HG03103 (cell line): Measurements from ENCODE around the gene SCAF11.
"Not testable (repeated sequence)": the region's sequence is repeated elsewhere in the genome, so short reads cannot be mapped to it uniquely, and the experiment has no call there.

Experiments used
- ATAC-seq: cut with Tn5 transposase; IDR thresholded peaks from one replicate; pipeline ENCODE4 v1.9.1; 2021; ENCODE audit warnings: low read depth; ENCODE audit not compliant: unreplicated experiment

SCAF11 gene, protein sequence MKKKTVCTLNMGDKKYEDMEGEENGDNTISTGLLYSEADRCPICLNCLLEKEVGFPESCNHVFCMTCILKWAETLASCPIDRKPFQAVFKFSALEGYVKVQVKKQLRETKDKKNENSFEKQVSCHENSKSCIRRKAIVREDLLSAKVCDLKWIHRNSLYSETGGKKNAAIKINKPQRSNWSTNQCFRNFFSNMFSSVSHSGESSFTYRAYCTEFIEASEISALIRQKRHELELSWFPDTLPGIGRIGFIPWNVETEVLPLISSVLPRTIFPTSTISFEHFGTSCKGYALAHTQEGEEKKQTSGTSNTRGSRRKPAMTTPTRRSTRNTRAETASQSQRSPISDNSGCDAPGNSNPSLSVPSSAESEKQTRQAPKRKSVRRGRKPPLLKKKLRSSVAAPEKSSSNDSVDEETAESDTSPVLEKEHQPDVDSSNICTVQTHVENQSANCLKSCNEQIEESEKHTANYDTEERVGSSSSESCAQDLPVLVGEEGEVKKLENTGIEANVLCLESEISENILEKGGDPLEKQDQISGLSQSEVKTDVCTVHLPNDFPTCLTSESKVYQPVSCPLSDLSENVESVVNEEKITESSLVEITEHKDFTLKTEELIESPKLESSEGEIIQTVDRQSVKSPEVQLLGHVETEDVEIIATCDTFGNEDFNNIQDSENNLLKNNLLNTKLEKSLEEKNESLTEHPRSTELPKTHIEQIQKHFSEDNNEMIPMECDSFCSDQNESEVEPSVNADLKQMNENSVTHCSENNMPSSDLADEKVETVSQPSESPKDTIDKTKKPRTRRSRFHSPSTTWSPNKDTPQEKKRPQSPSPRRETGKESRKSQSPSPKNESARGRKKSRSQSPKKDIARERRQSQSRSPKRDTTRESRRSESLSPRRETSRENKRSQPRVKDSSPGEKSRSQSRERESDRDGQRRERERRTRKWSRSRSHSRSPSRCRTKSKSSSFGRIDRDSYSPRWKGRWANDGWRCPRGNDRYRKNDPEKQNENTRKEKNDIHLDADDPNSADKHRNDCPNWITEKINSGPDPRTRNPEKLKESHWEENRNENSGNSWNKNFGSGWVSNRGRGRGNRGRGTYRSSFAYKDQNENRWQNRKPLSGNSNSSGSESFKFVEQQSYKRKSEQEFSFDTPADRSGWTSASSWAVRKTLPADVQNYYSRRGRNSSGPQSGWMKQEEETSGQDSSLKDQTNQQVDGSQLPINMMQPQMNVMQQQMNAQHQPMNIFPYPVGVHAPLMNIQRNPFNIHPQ (N-terminal part only)

DNA sequence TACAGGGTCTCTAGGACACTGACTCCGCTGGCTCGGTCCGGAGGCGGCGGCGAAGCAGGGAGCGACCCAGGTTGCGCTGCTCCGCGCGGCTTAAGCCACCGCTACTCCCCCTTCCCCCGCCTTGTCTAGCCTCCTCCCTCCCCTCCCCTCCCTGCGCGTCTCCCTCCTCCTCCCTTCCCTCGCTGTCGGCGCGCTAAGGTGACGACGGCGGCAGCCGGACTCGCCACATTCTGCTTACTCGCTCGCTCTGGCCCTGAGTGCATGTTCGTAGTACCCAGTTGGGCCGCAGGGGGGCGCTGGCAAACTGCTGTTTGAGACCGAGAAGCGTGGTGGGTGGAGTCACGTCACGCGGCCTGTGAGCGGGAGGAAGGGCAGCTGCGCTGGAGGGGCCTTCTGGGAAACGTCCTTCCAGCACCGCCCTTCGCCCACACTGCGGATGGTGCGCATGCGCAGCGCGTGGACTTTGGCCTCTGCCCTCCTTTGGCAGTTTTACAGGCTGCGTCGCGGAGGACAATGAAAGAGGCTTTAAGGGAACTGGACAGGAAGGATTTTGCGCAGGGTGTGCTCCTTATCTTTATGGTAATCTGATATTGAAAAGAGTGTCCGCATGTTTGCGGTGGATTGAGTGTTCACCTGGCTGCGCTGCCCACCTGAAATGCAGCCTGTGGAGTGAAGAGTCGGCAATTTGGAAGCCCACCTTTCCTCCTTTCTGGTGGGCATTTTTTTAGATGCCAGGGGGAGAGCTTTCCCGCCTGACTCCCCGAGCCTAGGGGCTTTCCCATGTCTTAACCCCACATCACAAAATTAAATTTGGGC is at the start of gene SCAF11:
SCAF11 (minus strand) TSS at position 107 of the 816 bp plus-strand sequence. CDS start 26,407 bp downstream, outside the sequence.
- peak; percentile 74 for ATAC-seq

DNA sequence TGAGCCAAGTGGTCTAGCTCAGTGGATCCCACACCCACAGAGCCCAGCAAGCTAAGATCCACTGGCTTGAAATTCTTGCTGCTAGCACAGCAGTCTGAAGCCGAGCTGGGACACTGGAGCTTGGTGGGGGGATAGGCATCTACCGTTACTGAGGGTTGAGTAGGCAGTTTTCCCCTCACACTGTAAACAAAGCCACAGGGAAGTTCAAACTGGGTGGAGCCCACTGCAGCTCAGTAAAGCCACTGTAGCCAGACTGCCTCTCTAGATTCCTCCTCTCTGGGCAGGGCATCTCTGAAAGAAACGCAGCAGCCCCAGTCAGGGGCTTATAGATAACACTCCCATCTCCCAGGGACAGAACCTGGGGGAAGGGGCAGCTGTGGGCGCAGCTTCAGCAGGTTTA is 46.7 kb upstream of the SCAF11 start:
- not testable (repeated sequence) for ATAC-seq

DNA sequence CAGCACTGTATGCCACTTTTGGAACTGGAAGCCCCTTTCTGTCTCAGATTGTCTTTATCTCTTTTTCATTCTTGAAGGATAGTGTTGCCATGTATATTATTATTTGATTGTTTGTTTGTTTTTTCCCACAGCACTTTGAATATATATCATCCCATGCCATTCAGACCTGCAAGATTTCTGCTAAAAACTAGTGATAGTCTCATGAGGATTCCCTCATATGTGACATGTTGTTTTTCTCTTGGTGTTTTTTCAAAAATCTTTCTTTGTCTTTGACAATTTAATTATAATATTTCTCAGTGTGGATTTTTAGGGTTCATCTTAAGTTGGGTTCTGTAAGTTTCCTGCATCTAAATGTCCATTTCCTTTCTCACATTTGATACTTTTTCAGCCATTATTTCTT is 36.8 kb upstream of the SCAF11 start:
- no peak for ATAC-seq

DNA sequence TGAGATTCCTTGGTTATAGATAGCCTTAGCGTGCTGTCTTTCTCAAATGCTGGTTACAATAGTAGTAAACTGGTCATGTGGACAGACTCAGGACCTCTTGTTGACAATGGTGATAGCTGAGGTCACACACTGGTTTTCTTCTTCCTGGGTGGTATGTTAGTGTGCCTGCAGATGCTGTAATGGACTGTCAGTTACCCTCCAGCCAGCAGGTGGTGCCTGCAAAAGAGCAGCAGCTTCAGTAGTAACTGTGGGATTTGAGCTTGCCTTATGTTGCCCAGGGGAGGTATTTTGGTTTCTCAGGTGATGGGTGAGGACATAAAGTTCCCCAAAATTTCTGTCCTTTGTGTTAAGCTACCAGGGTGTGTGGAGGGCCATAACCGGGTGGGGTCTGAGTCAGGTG is 33.7 kb upstream of the SCAF11 start:
- no peak for ATAC-seq

DNA sequence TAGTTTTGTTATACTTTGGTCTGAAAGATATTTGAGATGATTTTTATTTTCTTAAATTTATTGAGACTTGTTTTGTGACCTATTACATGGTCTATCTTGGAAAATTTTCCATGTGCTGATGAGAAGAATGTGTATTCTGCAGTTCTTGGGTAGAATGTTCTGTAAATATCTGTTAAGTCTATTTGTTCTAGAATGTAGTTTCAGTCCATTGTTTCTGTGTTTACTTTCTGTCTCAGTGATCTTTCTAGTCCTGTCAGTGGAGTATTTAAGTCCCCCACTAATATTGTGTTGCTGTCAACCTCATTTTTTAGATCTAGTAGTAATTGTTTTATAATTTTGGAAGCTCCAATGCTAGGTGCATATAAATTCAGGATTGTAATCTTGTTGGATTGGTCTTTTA is 30.4 kb upstream of the SCAF11 start:
- ATAC-seq, result no peak

DNA sequence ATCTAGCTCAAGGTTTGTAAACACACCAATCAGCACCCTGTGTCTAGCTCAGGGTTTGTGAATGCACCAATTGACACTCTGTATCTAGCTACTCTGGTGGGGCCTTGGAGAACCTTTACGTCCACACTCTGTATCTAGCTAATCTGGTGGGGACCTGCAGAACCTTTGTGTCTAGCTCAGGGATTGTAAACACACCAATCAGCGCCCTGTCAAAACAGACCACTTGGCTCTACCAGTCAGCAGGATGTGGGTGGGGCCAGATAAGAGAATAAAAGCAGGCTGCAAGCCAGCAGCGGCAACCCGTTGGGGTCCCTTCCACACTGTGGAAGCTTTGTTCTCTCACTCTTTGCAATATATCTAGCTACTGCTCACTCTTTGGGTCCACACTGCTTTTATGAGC is 28.3 kb upstream of the SCAF11 start:
- ATAC-seq, result not testable (repeated sequence)

DNA sequence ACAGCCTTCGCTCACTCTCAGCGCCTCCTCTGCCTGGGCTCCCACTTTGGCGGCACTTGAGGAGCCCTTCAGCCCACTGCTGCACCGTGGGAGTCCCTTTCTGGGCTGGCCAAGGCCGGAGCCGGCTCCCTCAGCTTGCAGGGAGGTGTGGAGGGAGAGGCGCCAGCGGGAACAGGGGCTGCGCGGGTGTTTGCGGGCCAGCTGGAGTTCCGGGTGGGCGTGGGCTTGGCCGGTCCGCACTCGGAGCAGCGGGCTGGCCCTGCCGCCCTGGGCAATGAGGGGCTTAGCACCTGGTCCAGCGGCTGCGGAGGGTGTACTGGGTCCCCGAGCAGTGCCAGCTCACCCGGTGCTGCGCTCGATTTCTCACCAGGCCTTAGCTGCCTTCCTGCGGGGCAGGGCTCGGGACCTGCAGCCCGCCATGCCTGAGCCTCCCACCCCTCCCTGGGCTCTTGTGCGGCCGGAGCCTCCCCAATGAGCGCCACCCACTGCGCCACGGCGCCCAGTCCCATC is 27.5 kb upstream of the SCAF11 start:
- not testable (repeated sequence) for ATAC-seq

DNA sequence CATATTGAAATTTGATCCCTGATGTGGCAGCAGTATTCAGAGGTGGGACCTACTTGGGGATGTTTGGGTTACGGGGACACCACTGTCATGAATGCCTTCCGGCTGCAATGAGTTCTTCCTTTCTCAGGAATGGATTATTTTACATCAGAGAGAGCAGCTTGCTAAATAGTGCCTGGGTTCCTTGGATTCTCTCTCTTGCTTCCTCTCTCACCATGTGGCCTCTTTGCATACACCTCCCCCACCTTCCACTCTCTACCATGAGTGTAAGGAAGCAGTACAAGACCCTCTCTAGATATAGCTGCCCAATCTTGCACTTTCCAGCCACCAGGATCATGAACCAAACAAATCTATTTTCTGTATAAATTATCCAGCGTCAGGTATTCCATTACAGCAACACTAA is 15.4 kb upstream of the SCAF11 start:
- ATAC-seq, result no peak

DNA sequence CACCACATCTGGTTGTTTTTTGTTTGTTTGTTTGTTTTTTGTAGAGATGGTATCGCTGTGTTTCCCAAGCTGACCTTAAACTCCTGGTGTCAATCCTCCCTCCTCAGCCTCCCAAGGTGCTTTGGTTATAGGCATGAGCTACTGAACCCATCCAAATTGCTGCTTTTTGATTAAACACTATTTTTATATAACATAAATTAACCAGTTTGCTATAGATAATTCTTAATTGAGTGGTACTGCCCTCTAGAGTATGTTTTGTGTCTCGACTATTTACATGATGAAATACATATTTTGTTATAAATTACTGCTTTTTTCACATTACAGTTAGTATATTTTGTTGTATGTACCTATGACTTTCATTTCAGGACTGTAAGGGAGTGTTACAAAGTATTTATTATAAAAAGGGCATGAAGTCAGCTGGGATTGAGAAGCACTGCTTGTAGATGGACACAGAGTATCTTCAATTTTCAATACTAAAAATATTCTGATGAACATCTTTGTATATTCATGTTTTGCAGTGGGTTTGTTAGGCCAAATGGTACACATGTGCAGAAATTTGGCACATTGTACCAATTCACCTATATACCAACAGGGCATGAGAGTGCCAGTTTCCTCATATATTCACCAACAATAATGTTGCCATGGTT is 14.9 kb upstream of the SCAF11 start:
- no peak for ATAC-seq

DNA sequence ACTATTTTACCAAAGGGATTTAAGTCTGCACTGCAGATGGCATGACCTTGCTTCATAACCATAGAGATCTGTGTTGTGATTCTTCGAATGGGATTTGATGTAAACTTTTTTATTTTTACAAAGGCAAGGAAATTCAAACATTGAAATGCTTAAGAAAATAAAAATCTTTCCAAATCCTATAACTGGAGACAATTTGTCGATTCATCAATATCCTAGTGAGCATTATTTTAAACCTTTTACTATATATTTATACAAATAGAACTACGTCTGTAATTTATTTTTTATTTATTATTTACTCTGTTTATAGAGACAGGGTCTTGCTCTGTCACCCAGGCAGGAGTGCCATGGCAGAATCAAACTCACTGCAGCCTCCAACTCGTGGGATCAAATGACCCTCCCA is 14.3 kb upstream of the SCAF11 start:
- no peak for ATAC-seq

DNA sequence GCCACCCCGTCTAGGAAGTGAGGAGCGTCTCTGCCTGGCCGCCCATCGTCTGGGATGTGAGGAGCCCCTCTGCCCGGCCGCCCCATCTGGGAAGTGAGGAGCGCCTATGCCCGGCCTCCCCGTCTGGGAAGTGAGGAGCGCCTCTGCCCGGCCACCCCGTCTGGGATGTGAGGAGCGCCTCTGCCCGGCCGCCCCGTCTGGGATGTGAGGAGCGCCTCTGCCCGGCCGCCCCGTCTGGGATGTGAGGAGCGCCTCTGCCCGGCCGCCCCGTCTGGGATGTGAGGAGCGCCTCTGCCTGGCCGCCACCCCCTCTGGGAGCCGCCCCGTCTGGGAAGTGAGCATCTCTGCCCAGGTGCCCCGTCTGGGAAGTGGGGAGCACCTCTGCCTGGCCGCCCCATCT is 9.7 kb upstream of the SCAF11 start:
- ATAC-seq, result not testable (repeated sequence)

DNA sequence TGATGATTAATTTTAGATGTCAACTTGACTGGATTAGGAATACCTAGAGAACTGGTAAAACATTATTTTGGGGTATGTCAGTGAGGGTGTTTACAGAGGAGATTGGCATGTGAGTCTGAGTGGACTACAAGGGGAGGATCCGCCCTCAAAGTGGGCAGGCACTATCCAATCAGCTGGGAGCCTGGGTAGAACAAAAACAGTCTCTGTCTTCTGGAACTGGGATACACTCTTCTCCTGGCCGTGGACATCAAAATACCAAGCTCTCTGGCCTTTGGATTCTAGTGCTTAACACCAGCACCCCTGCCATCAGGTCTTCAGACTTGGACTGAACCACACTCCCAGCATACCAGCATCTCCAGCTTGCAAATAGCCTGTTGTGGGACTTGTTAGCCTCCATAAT is 4.4 kb upstream of the SCAF11 start:
- ATAC-seq, result no peak

DNA sequence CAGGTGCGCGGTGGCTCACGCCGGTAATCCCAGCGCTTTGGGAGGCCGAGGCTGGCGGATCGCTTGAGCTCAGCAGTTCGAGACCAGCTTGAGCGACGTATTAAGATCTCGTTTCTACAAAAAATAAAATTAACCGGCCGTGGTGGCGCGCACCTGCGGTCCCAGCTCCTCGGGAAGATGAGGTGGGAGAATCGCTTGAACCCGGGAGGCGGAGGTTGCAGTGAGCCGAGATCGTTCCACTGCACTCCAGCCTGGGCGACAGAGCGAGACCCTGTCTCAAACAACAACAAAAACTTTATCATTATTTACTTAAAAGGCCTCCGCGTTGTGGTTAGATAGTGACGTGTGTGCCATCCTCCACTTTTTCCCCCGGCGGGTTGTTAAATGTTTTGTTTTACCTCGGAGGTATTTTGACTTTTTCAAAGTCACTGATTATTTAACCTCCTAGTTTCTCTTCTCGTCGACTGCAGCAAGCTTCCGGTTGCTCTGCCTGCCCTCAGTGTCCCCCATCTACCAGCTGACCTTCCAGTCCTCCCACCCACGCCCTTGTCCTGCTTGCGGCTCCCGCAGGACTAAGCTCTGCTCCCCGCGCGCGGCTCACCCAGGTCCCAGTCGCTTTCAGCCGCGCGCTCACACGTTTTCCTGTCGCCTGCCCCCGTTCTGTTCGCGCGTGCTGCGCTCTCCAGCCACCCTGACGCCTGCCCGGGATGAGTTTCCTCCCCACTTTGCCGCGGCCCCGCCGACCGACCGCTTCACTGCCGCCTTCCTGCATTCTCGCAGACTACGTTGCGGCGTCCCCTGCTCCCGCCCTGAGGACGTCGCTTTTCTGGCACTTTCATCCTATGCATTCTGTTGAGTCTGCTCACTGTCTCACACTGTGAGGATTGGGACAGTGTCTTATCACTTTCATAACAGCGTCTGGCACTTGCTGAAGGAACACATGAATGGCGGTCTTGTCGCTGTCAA is 1.2 kb upstream of the SCAF11 start:
- ATAC-seq, result peak; percentile 25

DNA sequence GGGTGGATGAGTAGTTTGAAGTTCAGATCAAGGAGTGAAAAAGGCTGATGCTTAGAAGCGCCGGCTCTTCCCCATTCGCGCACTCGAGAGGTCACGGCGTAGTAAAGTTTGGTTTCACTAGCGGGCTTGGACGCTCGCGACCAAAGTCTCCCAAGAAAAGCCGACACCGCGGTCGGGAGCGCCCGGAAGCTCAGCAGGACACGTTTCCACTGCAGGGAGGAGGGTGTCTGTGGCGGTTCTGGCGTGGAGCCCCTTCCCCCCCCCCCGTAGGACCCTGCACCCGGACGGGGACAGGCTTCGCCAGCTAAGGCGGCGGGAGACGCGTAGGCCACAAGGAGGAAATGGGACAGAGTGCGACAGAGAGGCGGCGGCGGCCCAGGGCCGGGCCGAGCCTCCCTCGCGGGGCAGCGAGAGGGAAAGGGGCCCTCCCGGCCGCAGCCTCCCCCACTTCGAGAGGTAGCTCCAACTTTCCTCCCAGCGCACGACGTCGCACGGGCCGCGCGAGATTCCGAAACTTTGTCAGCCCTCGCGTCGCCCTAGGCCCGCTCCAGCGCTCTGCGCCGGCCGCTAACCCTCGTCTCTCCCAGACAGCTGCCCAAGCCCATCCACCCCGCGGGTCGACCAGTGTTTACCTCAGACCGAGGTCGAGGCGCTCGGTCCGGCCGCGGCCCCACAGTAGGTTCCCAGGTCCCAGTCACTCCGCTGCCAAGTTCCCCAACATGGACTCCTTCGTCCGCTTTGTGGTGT is 480 bp downstream of the SCAF11 start:
- ATAC-seq, result peak; percentile 21

DNA sequence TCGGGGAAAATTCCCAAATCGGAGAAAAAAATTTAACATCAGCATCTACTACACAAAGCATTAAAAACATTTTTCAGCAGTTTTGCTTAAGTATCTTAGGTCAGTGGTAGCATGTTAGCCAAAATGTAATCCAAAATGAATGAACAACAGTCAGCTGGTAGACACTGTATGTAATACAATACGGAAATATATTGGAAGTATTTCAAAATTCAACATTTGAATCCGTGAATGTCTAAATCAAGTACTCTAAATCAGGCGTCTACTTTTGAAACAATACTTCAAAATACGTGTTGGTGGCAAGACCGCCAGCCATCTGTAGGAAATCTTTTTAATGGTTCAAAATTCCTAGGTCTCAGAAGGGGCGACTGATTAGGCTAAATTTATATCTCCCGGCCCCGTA is 1.1 kb downstream of the SCAF11 start:
- ATAC-seq, result no peak

DNA sequence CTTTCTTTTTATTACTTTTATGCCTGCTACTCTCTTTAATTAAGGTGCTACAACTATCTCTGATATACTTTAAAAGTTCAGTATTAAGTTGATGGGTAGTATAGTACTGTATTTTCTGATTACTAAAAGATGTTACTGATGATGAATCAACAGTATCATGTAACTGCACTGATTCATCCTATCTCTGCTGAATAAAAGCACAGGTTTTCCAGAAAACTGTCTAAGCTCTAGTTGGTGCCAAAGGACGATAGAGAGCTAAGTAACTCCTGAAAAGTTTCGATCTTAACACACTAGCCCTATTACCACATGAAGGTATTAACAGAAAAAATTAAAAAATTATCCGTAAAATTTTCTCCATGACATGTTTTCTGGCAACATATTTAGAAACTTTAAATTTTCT is 2.1 kb downstream of the SCAF11 start:
- ATAC-seq, result no peak

DNA sequence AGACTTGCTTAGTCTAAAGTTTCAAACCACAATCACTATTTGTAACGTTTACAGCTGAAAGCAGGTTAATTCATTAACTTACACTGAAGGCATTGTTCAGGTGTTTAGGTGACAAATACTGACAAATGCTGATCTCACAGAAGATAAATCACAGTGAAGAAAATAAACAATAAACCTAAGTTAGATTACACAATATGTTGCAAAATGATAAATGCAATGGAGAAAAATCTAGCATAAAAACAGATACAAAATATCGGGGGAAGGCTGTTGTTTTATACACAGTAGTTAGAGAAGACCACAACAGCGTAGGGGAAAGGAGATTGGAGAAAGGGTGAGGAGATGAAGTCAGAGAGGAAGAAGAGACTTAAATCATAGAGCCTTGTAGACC is 3.0 kb downstream of the SCAF11 start:
- no peak for ATAC-seq
